CD8-positive, alpha-beta memory T cell (primary cell): ENCODE results near the gene CEP104. TPM values are rescaled to one million over a fixed set of nuclear protein-coding genes. Genes with fewer than 3 reads are reported as not detected.

Experiments used
- CTCF ChIA-PET: fragments of 350-600 bp; sonication (Branson Sonifier 250); formaldehyde crosslinking; loops from one replicate; lab custom pipeline; 2021; ENCODE audit warnings: antibody characterized with exemption; lab: Charles Lee
- POLR2A ChIA-PET: fragments of 350-600 bp; sonication (Branson Sonifier 250); formaldehyde crosslinking; loops from one replicate; lab custom pipeline; 2021; ENCODE audit warnings: antibody characterized with exemption; lab: Charles Lee
- DNase-seq, 5 donors: peaks; one replicate each; pipeline versions ENCODE4 v3.0.0 to v3.0.0-alpha.2; 2020 to 2022; ENCODE audit warnings: mixed read lengths in 1 of 5
- H3K27ac ChIP-seq: one replicate; pipeline ENCODE4 v1.7.0; 2013; ENCODE audit warnings: low read depth, mild to moderate bottlenecking, low read length, moderate library complexity
- H3K27me3 ChIP-seq: 2 replicates; pipeline ENCODE4 v1.7.0; 2013; ENCODE audit warnings: low read length, mild to moderate bottlenecking; ENCODE audit not compliant: insufficient read depth, poor library complexity, severe bottlenecking
- H3K36me3 ChIP-seq: 2 replicates; pipeline ENCODE4 v1.7.0; 2013; ENCODE audit warnings: mild to moderate bottlenecking, low read length, moderate library complexity; ENCODE audit not compliant: insufficient read depth
- H3K4me1 ChIP-seq: 2 replicates; pipeline ENCODE4 v1.7.0; 2013; ENCODE audit warnings: mild to moderate bottlenecking, low read length, moderate library complexity; ENCODE audit not compliant: insufficient read depth
- H3K4me3 ChIP-seq: 2 replicates; pipeline ENCODE4 v1.7.0; 2013; ENCODE audit warnings: mild to moderate bottlenecking, low read length
- H3K9me3 ChIP-seq: 2 replicates; pipeline ENCODE4 v1.7.0; 2013; ENCODE audit warnings: mild to moderate bottlenecking, low read length
- H3K27ac Mint-ChIP-seq, 8 donors: one replicate each; pipeline ENCODE4 v1.8.0; 2020 to 2021; ENCODE audit warnings: mixed read lengths in 8 of 8, mild to moderate bottlenecking in 6 of 8, inconsistent platforms in 3 of 8, moderate library complexity in 3 of 8
- H3K27me3 Mint-ChIP-seq, 2 donors: one replicate each; pipeline ENCODE4 v1.8.0; 2020 to 2021; ENCODE audit warnings: mixed read lengths in 2 of 2, mild to moderate bottlenecking in 1 of 2, moderate library complexity in 1 of 2
- H3K36me3 Mint-ChIP-seq, 3 donors: one replicate each; pipeline ENCODE4 v1.8.0; 2020 to 2021; ENCODE audit warnings: mixed read lengths in 3 of 3, inconsistent platforms in 1 of 3, mild to moderate bottlenecking in 1 of 3
- H3K4me1 Mint-ChIP-seq, 3 donors: one replicate each; pipeline ENCODE4 v1.8.0; 2020 to 2021; ENCODE audit warnings: mixed read lengths in 3 of 3, inconsistent platforms in 1 of 3, mild to moderate bottlenecking in 1 of 3
- H3K4me3 Mint-ChIP-seq, 7 donors: one replicate each; pipeline ENCODE4 v1.8.0; 2020 to 2021; ENCODE audit warnings: mixed read lengths in 7 of 7, mild to moderate bottlenecking in 6 of 7, moderate library complexity in 4 of 7, inconsistent platforms in 2 of 7
- H3K9me3 Mint-ChIP-seq, 5 donors: one replicate each; pipeline ENCODE4 v1.8.0; 2020 to 2022; ENCODE audit warnings: mixed read lengths in 5 of 5, mild to moderate bottlenecking in 3 of 5, moderate library complexity in 2 of 5, inconsistent platforms in 1 of 5
- polyA plus RNA-seq: library from polyadenylated mRNA; unstranded; fragments of 300-500 nt; fragmentation: Illumina TruSeq; gene quantifications from one replicate; pipeline ENCODE4 v1.2.3, GENCODE V29; 2021
- total RNA-seq, 2 experiments: library from RNA; stranded (reverse); gene quantifications; one replicate each; pipeline ENCODE4 v1.2.3, GENCODE V29; 2021

Gene CEP104
- 10 to 100 TPM; 45.0 to 47.0 TPM for total RNA-seq
- polyA plus RNA-seq, result 29.4 TPM

GRCh38 chr1:3856923-3857790 lies at the start of gene CEP104, which contains the start of gene DFFB:
TSS of gene CEP104 (minus strand) at chr1:3857211. CDS start at chr1:3852407, 4,804 bp downstream.
TSS of gene DFFB (plus strand) at chr1:3857476. CDS start at chr1:3857604, 128 bp downstream.
- ChIA-PET POLR2A (interaction anchor here (0.8 to 3.1 kb wide), 2 partner anchors 43 to 61 kb away, joined by 3 to 18 read pairs; partner anchors contain the start of genes C1orf174 and LRRC47), CTCF (interaction anchor here (0.7 to 2.4 kb wide), 12 partner anchors 10 to 54 kb away, joined by 3 to 15 read pairs (median 3); partner anchors contain the start of gene C1orf174)
- peaks cover 0 to 27% (median 7%) of the 10 kb centered on the region in 3 donors for H3K36me3 Mint-ChIP-seq
- Histone ChIP-seq H3K4me3 (peak within 1 kb of the TSS; percentile 69), H3K4me1 (peaks cover 33% of the 10 kb centered on the region), H3K27ac (peak within 1 kb of the TSS; percentile 57), H3K36me3 (no peaks in the 10 kb centered on the region), H3K9me3 (no peaks in the 10 kb centered on the region), H3K27me3 (no peaks in the 10 kb centered on the region)
- peaks cover 0 to 3% of the 10 kb centered on the region in 2 donors for H3K27me3 Mint-ChIP-seq
- no peaks in the 10 kb centered on the region for H3K9me3 Mint-ChIP-seq
- peak; percentile 92 to 99 (median 98) for DNase-seq
- H3K27ac Mint-ChIP-seq, result peak within 1 kb of the TSS; percentile 75 to 98 (median 93)
- H3K4me3 Mint-ChIP-seq, result peak within 1 kb of the TSS; percentile 95 to 99 (median 96)
- H3K4me1 Mint-ChIP-seq, result peaks cover 30 to 58% (median 43%) of the 10 kb centered on the region in 3 donors

- Mint-ChIP-seq H3K9me3 (no peaks in the 10 kb centered on the region), H3K36me3 (no peaks in the 10 kb centered on the region), H3K4me1 (peaks cover 9 to 26% (median 26%) of the 10 kb centered on the region in 3 donors), H3K27ac (no peak overlapping the region), H3K27me3 (peaks cover 6 to 9% of the 10 kb centered on the region in 2 donors), H3K4me3 (no peak overlapping the region)
- peak in 1 of 5 donors; percentile 31 for DNase-seq
- CTCF ChIA-PET, result interaction anchor here (1.0 to 1.7 kb wide), 2 partner anchors 49 to 51 kb away, joined by 4 to 6 read pairs; partner anchors contain the start of gene DFFB
- POLR2A ChIA-PET, result no interaction called here
- peaks cover 32% of the 10 kb centered on the region for H3K4me1 ChIP-seq
- H3K27me3 ChIP-seq, result no peaks in the 10 kb centered on the region
- no peaks in the 10 kb centered on the region for H3K9me3 ChIP-seq
- H3K27ac ChIP-seq, result no peak overlapping the region
- no peaks in the 10 kb centered on the region for H3K36me3 ChIP-seq
- no peak overlapping the region for H3K4me3 ChIP-seq
These were observed 49.6 kb upstream of the CEP104 start for GRCh38 chr1:3906672-3907020.

GRCh38 chr1:3905953-3906671 lies 49.1 kb upstream of the CEP104 start:
- CTCF ChIA-PET, result interaction anchor here (1.5 to 1.7 kb wide), 2 partner anchors 48 to 49 kb away, joined by 3 to 6 read pairs; partner anchors contain the start of gene DFFB
- DNase-seq, result peak in 1 of 5 donors; percentile 20
- H3K27ac Mint-ChIP-seq, result peak overlapping the region in 1 of 8 donors; percentile 33

GRCh38 chr1:3905266-3905952 lies 48.4 kb upstream of the CEP104 start:
- Mint-ChIP-seq H3K27ac (no peak overlapping the region), H3K36me3 (peaks cover 0 to 5% (median 0%) of the 10 kb centered on the region in 3 donors), H3K27me3 (peaks cover 6 to 9% of the 10 kb centered on the region in 2 donors), H3K9me3 (no peaks in the 10 kb centered on the region), H3K4me3 (peak overlapping the region in 1 of 7 donors; percentile 29), H3K4me1 (peaks cover 7 to 26% (median 21%) of the 10 kb centered on the region in 3 donors)
- H3K4me3 ChIP-seq, result no peak overlapping the region
- CTCF ChIA-PET, result interaction anchor here (1.1 to 1.5 kb wide), 2 partner anchors 48 to 181 kb away, joined by 3 read pairs; partner anchors contain the start of gene DFFB
- POLR2A ChIA-PET, result no interaction called here
- DNase-seq, result peak in 1 of 5 donors; percentile 22
- H3K27ac ChIP-seq, result no peak overlapping the region
- no peaks in the 10 kb centered on the region for H3K36me3 ChIP-seq
- peaks cover 36% of the 10 kb centered on the region for H3K4me1 ChIP-seq
- H3K27me3 ChIP-seq, result no peaks in the 10 kb centered on the region
- no peaks in the 10 kb centered on the region for H3K9me3 ChIP-seq

More at GRCh38 chr1:3905953-3906671, 49.1 kb upstream of the CEP104 start:
- peak overlapping the region in 1 of 7 donors; percentile 29 for H3K4me3 Mint-ChIP-seq
- H3K36me3 Mint-ChIP-seq, result no peaks in the 10 kb centered on the region
- H3K27me3 ChIP-seq, result no peaks in the 10 kb centered on the region
- no peaks in the 10 kb centered on the region for H3K36me3 ChIP-seq
- H3K9me3 ChIP-seq, result no peaks in the 10 kb centered on the region
- no peak overlapping the region for H3K27ac ChIP-seq
- no peaks in the 10 kb centered on the region for H3K9me3 Mint-ChIP-seq
- H3K4me1 ChIP-seq, result peaks cover 36% of the 10 kb centered on the region
- H3K27me3 Mint-ChIP-seq, result peaks cover 6 to 9% of the 10 kb centered on the region in 2 donors
- no peak overlapping the region for H3K4me3 ChIP-seq
- H3K4me1 Mint-ChIP-seq, result peaks cover 9 to 26% (median 26%) of the 10 kb centered on the region in 3 donors
- POLR2A ChIA-PET, result no interaction called here

- Mint-ChIP-seq H3K27me3 (peaks cover 6 to 7% of the 10 kb centered on the region in 2 donors), H3K4me1 (peaks cover 8 to 32% (median 21%) of the 10 kb centered on the region in 3 donors), H3K4me3 (peak overlapping the region in 1 of 7 donors; percentile 12), H3K27ac (no peak overlapping the region), H3K9me3 (no peaks in the 10 kb centered on the region), H3K36me3 (peaks cover 0 to 9% (median 0%) of the 10 kb centered on the region in 3 donors)
- CTCF ChIA-PET, result interaction anchor here (1.1 to 1.5 kb wide), 2 partner anchors 47 to 180 kb away, joined by 3 read pairs; partner anchors contain the start of gene DFFB
- no peak overlapping the region for H3K4me3 ChIP-seq
- POLR2A ChIA-PET, result no interaction called here
- no peak for DNase-seq
- H3K9me3 ChIP-seq, result no peaks in the 10 kb centered on the region
- H3K4me1 ChIP-seq, result peaks cover 36% of the 10 kb centered on the region
- H3K36me3 ChIP-seq, result no peaks in the 10 kb centered on the region
- no peak overlapping the region for H3K27ac ChIP-seq
- no peaks in the 10 kb centered on the region for H3K27me3 ChIP-seq
These were observed 47.8 kb upstream of the CEP104 start for GRCh38 chr1:3904843-3905185.

- Histone ChIP-seq H3K27me3 (no peaks in the 10 kb centered on the region), H3K4me1 (peaks cover 40% of the 10 kb centered on the region), H3K27ac (no peak overlapping the region), H3K4me3 (no peak overlapping the region), H3K9me3 (no peaks in the 10 kb centered on the region), H3K36me3 (no peaks in the 10 kb centered on the region)
- POLR2A ChIA-PET, result no interaction called here
- H3K4me1 Mint-ChIP-seq, result peaks cover 11 to 35% (median 24%) of the 10 kb centered on the region in 3 donors
- peak in 1 of 5 donors; percentile 48 for DNase-seq
- CTCF ChIA-PET, result interaction anchor here (1.1 to 1.5 kb wide), 2 partner anchors 47 to 179 kb away, joined by 3 read pairs; partner anchors contain the start of gene DFFB
- peaks cover 1 to 6% of the 10 kb centered on the region in 2 donors for H3K27me3 Mint-ChIP-seq
- peak overlapping the region in 3 of 8 donors; percentile 9 to 81 (median 66) for H3K27ac Mint-ChIP-seq
- H3K9me3 Mint-ChIP-seq, result no peaks in the 10 kb centered on the region
- H3K36me3 Mint-ChIP-seq, result peaks cover 0 to 10% (median 0%) of the 10 kb centered on the region in 3 donors
- H3K4me3 Mint-ChIP-seq, result peak overlapping the region in 3 of 7 donors; percentile 35 to 87 (median 41)
These were observed 47.2 kb upstream of the CEP104 start for GRCh38 chr1:3904006-3904842.
